ENCODE results near the gene THADA.
"Not testable (repeated sequence)": the region's sequence is repeated elsewhere in the genome, so short reads cannot be mapped to it uniquely, and the experiment has no call there.

Gene THADA

DNA sequence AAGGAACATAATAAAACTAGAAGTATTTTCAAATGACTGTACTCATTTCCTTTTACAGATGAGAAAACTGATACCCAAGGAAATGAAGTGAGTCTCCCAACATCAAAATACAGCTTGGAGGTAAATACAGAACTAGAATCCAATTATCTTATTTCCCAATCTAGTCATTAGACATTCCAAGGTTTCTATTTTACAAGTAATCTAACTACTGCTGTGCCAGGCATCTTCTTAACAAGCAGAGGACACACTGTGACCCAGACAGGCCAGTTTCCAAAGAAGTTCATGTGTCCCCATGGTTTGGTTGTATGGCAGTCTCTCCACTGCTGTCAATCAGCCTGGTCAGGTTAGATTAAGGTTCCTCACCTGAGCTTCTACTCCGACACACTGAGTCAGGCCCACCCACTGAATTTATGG, 143.5 kb downstream of the THADA start:
- no peak overlapping the region for H3K27ac ChIP-seq
- TF ChIP-seq, protein P1, sequence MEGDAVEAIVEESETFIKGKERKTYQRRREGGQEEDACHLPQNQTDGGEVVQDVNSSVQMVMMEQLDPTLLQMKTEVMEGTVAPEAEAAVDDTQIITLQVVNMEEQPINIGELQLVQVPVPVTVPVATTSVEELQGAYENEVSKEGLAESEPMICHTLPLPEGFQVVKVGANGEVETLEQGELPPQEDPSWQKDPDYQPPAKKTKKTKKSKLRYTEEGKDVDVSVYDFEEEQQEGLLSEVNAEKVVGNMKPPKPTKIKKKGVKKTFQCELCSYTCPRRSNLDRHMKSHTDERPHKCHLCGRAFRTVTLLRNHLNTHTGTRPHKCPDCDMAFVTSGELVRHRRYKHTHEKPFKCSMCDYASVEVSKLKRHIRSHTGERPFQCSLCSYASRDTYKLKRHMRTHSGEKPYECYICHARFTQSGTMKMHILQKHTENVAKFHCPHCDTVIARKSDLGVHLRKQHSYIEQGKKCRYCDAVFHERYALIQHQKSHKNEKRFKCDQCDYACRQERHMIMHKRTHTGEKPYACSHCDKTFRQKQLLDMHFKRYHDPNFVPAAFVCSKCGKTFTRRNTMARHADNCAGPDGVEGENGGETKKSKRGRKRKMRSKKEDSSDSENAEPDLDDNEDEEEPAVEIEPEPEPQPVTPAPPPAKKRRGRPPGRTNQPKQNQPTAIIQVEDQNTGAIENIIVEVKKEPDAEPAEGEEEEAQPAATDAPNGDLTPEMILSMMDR (IDR thresholded peaks at IDR 0.05; ENCODE audit: low read depth, low read length) = no peak
- no peaks in the 10 kb centered on the region for H3K36me3 ChIP-seq

DNA sequence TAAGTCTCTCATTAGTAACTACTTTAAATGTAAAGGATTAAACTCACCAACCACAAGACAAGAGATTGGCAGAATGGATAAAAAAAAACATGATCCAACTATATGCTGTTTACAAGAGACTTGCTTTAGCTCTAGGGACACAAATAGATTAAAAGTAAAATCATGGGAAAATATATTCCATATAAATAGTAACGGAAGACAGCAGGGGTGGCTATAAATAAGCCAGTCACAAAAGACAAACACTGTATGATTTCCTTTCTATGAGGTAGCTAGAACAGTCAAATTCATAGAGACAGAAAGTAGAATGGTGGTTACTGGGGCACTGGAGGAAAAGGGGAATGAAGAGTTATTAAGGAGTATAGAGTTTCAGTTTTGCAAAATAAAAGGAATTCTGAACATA, 145.2 kb downstream of the THADA start:
- no peak for DNase-seq
- Histone ChIP-seq H3K36me3 (peaks cover 5% of the 10 kb centered on the region; the same call in 1 of the 2 replicates), H3K27ac (no peak overlapping the region), H3K9me3 (ENCODE audit: severe bottlenecking) (no peaks in the 10 kb centered on the region), H3K27me3 (ENCODE audit: insufficient read depth, low read depth, severe bottlenecking) (no peaks in the 10 kb centered on the region), H3K4me3 (ENCODE audit: low read depth, low read length) (no peak overlapping the region)
- TF ChIP-seq, protein P1 (IDR thresholded peaks at IDR 0.05; ENCODE audit: low read depth, low read length) = no peak

More for the DNA sequence above, 143.5 kb downstream of the THADA start:
- Histone ChIP-seq H3K27me3 (ENCODE audit: insufficient read depth, low read depth, severe bottlenecking) (no peaks in the 10 kb centered on the region), H3K9me3 (ENCODE audit: severe bottlenecking) (no peaks in the 10 kb centered on the region), H3K4me3 (ENCODE audit: low read depth, low read length) (no peak overlapping the region)
- no peak for DNase-seq

DNA sequence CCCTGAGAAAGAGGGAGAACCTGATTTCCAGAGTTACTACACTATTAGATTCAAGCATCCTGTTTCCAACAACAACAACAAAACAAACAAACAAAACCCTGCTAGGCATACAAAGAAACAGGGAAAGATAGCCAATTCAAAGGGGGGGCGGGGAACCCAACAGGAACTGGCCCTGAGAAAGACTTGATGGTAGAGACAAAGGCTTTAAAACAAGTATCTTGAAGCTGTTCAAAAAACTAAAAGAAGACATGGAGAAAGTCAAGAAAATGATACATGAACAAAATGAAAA, 147.1 kb downstream of the THADA start:
- DNase-seq = no peak
- H3K27me3 ChIP-seq (ENCODE audit: insufficient read depth, low read depth, severe bottlenecking) = no peaks in the 10 kb centered on the region
- H3K9me3 ChIP-seq (ENCODE audit: severe bottlenecking) = no peaks in the 10 kb centered on the region
- H3K4me3 ChIP-seq (ENCODE audit: low read depth, low read length) = no peak overlapping the region
- TF ChIP-seq, protein P1 (IDR thresholded peaks at IDR 0.05; ENCODE audit: low read depth, low read length) = no peak
- H3K27ac ChIP-seq = no peak overlapping the region
- H3K36me3 ChIP-seq = peaks cover 5% of the 10 kb centered on the region; the same call in 1 of the 2 replicates

DNA sequence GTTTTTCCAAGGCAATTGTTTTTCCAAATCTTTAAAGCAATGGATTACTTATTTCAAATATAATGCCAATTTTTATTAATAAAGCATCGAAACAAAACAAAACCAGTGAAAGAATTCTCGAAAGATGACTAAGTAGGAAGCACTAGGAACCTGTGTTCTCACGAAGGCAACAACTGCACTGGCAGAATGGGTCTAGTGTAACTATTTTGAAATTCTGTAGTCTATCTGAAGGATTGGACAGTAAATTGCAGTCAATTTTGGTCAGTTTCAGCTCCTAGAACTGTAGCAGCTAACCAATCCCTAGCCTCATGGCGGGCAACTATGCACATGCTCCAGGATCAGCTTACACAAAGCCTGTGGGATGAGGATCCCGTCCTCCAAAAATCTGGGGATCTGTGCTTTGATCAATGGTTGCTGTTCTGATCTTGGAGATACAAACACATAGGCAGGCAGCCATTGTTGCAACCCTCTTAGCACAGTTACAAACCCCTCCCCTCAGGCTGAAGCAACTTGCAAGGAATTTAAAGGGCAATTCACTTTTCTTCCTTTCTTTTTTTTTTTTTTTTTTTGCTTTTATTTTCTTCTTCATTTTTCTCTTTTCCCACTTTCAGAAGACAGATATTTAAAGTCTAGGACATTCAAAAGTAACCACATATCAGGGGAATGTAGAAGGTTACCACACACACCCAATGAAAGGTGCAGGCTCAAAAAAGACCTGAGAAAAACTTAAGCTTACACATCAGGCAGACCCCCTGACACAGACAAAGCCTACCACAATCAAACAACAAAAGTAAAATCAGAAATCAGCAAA, 147.6 kb downstream of the THADA start:
- TF ChIP-seq, protein P1 (IDR thresholded peaks at IDR 0.05; ENCODE audit: low read depth, low read length) = no peak
- no peak overlapping the region for H3K27ac ChIP-seq

DNA sequence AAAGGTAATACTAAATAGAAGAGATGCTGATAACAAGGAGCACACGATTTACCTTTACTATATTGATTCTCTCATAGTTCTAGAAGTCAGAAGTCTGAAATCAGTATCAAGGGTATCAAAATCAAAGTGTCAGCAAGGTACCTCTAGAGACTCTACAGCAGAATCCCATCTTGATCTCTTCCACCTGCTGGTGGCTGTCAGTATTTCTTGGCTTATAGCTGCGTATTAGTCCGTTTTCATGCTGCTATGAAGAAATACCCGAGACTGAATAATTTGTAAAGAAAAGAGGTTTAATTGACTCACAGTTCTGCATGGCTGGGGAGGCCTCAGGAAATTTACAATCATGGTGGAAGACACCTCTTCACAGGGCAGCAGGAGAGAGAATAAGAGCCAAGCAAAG, 149.1 kb downstream of the THADA start:
- not testable (repeated sequence) for H3K4me3 ChIP-seq (ENCODE audit: low read depth, low read length); H3K27me3 ChIP-seq (ENCODE audit: insufficient read depth, low read depth, severe bottlenecking); H3K27ac ChIP-seq; DNase-seq; H3K9me3 ChIP-seq (ENCODE audit: severe bottlenecking); H3K36me3 ChIP-seq

More for the DNA sequence above, 147.6 kb downstream of the THADA start:
- H3K36me3 ChIP-seq = peaks cover 5% of the 10 kb centered on the region; the same call in 1 of the 2 replicates
- H3K4me3 ChIP-seq (ENCODE audit: low read depth, low read length) = no peak overlapping the region
- H3K9me3 ChIP-seq (ENCODE audit: severe bottlenecking) = no peaks in the 10 kb centered on the region
- H3K27me3 ChIP-seq (ENCODE audit: insufficient read depth, low read depth, severe bottlenecking) = no peaks in the 10 kb centered on the region
- no peak for DNase-seq

DNA sequence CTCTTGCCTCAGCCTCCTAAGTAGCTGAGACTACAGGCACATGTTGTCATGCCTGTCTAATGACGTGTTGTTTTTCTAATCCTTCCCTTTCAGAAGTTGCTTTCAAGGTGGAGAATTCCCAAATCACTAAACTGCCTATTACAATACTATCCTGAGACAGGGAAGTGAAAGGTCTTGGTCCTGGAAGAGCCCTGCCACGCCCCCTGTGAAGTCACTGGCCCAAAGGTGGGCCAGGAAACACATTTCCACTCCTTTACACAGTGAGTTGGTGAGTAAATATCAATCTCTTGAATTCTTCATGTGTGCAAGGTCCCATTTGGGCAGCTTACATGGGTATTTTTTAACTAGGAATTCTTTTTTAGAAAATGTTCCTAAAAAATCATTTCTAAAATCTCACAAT, 150.1 kb downstream of the THADA start:
- Histone ChIP-seq H3K27me3 (ENCODE audit: insufficient read depth, low read depth, severe bottlenecking) (no peaks in the 10 kb centered on the region), H3K36me3 (peaks cover 5% of the 10 kb centered on the region; the same call in 1 of the 2 replicates), H3K4me3 (ENCODE audit: low read depth, low read length) (no peak overlapping the region), H3K9me3 (ENCODE audit: severe bottlenecking) (no peaks in the 10 kb centered on the region), H3K27ac (no peak overlapping the region)
- TF ChIP-seq, protein P1 (IDR thresholded peaks at IDR 0.05; ENCODE audit: low read depth, low read length) = no peak
- no peak for DNase-seq

Data from WERI-Rb-1 (cell line).